Choroid plexus epithelial cell (primary cell): ENCODE data around the gene FAM107A.

Source experiments
- DNase-seq: peaks from one replicate; pipeline ENCODE4 v3.0.0-alpha.2; 2010; ENCODE audit warnings: low read depth
- H3K4me3 ChIP-seq: 2 replicates; pipeline ENCODE4 v1.5.1; 2011; ENCODE audit warnings: low read depth, mild to moderate bottlenecking, control low read depth, low read length, moderate library complexity
- TF ChIP-seq, protein P1 (sequence below): conservative IDR thresholded peaks from 2 replicates; pipeline ENCODE4 v1.5.1; 2011; ENCODE audit warnings: low read depth, mild to moderate bottlenecking, control low read depth, inconsistent platforms, low read length, moderate library complexity

The FAM107A gene, protein sequence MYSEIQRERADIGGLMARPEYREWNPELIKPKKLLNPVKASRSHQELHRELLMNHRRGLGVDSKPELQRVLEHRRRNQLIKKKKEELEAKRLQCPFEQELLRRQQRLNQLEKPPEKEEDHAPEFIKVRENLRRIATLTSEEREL

DNA sequence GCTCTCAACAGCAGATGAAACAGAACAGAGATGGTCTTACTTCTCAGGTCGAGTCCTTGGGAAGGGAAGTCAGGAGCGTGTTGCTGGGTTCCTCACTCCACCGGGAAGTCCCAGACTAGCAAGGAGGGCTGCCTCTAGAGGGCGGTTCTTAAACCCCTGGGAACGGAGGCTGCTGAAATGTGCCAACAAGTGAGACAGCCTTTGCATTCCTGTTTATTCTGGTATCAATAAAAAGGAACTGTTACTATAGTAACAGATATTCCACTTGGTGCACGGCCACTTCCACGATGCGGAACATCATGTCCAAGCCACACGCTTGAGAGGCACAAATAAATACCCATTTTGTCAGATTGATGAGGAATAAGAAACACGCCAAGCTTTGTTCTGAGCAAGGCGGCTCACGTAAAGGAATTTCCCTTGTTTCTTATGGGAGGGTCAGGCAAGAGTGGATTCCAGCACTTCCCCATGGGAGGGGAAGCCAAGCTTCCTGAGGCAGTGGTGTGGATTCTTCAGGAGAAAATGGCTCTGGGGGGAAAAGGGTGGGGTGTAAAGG, at the start of gene FAM107A:
TSS of gene FAM107A (minus strand) at position 123 of the 553 bp plus-strand sequence. CDS start 7,531 bp downstream, outside the sequence.
- TF ChIP-seq, protein P1, sequence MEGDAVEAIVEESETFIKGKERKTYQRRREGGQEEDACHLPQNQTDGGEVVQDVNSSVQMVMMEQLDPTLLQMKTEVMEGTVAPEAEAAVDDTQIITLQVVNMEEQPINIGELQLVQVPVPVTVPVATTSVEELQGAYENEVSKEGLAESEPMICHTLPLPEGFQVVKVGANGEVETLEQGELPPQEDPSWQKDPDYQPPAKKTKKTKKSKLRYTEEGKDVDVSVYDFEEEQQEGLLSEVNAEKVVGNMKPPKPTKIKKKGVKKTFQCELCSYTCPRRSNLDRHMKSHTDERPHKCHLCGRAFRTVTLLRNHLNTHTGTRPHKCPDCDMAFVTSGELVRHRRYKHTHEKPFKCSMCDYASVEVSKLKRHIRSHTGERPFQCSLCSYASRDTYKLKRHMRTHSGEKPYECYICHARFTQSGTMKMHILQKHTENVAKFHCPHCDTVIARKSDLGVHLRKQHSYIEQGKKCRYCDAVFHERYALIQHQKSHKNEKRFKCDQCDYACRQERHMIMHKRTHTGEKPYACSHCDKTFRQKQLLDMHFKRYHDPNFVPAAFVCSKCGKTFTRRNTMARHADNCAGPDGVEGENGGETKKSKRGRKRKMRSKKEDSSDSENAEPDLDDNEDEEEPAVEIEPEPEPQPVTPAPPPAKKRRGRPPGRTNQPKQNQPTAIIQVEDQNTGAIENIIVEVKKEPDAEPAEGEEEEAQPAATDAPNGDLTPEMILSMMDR: peak; percentile 45
- DNase-seq: peak; percentile 57
- no peak within 1 kb of the TSS for H3K4me3 ChIP-seq

DNA sequence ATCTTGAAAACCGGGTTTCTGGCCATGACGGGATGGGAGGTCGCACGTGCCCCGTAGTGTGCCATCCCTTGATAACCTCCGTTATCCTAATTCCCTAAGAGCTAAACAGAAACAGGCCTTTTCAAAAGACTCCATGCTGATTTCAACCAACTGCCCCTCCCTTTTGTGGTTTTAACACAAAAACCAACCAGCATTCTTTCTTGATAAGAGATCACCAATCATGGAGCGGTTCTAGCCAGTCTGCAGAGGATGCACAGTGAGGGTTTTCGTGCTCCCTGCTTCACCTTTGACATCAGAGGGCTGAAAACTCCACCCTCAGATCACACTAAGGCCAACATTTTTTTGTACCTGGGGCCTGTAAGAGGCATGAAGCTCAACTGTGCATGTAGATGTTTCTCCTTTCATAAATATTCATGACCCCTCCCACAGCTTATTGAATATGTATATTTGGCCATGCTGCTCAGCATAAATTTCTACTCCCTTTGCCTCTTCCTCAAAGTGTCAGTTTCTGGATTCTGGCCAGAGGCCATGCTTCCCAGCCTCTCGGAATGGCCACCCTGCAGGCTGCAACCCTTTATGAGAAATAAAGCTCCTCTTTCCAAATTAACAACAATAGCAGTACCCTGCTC, 48.1 kb upstream of the FAM107A start:
- peak; percentile 58 for DNase-seq
- TF ChIP-seq, protein P1: no peak
- H3K4me3 ChIP-seq: no peak overlapping the region

DNA sequence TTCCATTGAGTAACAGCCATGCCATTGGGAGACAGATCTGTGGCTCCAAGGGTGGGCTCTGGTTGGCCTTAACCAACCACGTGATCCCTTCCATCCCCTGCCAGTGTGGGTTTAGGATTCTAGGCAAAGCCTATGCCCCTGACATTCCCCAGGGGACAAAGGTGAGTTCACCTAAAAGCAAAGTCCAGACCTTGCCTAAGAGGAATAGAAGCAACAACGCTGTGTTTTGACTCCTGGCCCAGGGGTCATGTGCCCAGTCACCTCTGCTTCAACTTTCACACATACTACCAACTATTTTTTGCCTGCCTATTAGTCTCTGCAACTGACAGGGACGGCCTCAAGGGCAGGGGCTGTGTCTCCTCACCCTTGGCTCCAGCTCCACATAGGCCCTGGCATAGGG, 47.4 kb upstream of the FAM107A start:
- no peak overlapping the region for H3K4me3 ChIP-seq
- TF ChIP-seq, protein P1: no peak
- no peak for DNase-seq

DNA sequence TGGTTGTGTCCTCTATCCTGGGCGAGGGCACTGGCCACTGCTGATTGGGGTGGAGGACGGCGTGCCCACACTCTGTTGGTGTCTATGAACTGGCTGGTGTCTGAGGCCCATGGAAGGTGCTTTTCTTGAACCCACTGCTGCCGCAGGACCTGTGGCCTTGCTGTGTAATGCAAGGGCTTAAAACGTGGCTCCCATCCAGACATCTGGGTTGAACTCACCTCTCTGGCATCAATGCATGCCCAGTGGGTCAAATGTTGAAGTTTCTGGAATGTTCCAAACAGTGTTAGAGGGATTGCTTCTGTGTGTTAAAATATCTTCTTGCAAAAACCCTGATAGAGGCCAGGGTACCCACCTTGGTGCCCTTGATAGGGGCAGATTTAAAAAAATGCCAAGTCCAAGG, 46.8 kb upstream of the FAM107A start:
- peak; percentile 44 for DNase-seq
- H3K4me3 ChIP-seq: no peak overlapping the region
- TF ChIP-seq, protein P1: no peak

DNA sequence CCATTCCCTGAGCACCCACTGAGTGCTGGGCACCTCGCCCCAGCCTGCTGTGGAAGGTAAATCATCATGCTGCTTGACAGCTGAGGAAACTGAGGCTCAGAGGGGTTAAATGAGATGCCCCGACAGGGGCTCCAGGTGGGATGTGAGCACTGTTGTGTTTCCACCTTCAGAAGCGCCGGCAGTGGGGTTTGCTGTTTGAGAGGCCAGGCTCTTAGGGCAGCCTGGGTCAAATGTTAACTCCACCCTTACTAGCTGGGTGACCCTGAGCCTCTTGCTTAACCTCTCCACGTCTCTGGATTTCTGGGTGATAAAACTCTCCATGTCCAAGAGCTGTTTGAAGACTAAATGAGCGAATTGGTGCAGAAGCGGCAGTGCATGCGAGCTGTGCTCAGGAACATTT, 46.3 kb upstream of the FAM107A start:
- TF ChIP-seq, protein P1: no peak
- no peak for DNase-seq
- H3K4me3 ChIP-seq: no peak overlapping the region

DNA sequence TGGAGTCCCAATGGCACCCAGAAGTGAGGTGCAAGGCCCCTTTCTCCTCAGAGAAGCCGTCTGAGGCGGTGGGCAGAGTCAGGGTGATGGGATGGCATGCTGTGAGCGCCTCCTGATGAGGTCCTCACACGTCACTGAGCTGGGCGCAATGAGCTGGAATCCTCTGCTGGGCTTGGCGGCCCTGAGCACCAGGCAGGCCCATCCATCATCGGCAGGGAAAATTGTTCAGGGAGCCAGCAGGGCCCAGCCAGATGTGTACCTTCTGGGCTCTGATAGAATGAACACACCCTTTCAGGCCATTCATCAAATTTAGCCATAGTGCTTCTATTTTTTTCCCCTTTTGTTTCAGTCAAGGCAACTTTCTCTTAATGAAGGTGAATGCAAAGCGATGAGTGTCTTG, 45.7 kb upstream of the FAM107A start:
- no peak overlapping the region for H3K4me3 ChIP-seq
- no peak for DNase-seq
- TF ChIP-seq, protein P1: no peak

DNA sequence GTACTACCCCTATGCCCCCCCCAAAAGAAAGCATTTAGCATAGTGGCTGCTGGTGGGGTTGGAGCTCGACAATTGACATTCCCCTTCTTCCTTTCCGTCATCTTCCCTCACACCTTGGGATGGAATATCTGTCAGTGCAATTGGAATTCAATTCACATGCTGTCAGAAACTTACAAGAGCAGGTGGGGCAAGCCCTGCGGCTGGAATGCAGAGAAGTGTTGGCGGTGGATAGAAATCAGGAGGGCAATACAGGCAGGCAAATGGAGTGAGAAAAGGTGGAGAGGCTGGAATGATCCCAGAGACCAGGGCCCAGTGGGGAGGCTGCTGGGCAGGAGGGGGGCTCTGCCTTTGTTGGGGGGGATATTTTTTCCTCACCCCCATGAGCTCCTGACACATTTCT, 45.2 kb upstream of the FAM107A start:
- DNase-seq: no peak
- TF ChIP-seq, protein P1: no peak
- no peak overlapping the region for H3K4me3 ChIP-seq
